GM19043 (cell line): ENCODE data around the gene TRAPPC2B.
"Not testable (repeated sequence)": the region's sequence is repeated elsewhere in the genome, so short reads cannot be mapped to it uniquely, and the experiment has no call there.

ENCODE experiments used
- ATAC-seq: cut with Tn5 transposase; IDR thresholded peaks from one replicate; pipeline ENCODE4 v1.9.1; 2021; ENCODE audit warnings: low read depth; ENCODE audit not compliant: unreplicated experiment

TRAPPC2B gene

GRCh38 chr19:57366776-57367175, 3.4 kb downstream of the TRAPPC2B start:
- ATAC-seq: no peak

DNA sequence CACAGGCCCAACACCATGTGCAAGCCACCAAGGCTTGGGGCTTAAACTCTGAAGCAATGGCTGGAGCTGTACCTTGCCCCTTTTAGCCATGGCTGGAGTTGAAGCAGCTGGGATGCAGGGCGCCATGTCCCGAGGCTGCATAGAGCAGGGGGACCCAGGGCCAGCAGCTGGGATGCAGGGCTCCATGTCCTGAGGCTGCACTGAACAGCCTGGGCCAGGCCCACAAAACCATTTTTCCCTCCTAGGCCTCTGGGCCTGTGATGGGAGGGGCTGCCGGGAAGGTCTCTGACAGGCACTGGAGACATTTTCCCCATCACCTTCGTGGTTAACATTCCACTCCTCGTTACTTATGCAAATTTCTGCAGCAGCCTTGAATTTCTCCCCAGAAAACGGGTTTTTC, 10.8 kb downstream of the TRAPPC2B start:
- no peak for ATAC-seq

DNA sequence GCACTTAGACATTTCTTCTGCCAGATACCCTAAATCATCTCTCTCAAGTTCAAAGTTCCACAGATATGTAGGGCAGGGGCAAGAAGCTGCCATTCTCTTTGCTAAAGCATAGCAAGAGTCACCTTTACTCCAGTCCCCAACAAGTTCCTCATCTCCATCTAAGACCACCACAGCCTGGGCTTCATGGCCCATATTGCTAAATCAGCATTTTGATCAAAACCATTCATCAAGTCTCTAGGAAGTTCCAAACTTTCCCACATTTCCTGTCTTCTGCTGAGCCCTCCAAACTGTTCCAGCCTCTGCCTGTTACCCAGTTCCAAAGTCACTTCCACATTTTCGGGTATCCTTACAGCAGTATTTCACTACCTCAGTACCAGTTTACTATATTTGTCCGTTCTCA, 11.3 kb downstream of the TRAPPC2B start:
- ATAC-seq: not testable (repeated sequence)

- ATAC-seq: no peak
Observed at GRCh38 chr19:57376151-57376550, 12.8 kb downstream of the TRAPPC2B start.

DNA sequence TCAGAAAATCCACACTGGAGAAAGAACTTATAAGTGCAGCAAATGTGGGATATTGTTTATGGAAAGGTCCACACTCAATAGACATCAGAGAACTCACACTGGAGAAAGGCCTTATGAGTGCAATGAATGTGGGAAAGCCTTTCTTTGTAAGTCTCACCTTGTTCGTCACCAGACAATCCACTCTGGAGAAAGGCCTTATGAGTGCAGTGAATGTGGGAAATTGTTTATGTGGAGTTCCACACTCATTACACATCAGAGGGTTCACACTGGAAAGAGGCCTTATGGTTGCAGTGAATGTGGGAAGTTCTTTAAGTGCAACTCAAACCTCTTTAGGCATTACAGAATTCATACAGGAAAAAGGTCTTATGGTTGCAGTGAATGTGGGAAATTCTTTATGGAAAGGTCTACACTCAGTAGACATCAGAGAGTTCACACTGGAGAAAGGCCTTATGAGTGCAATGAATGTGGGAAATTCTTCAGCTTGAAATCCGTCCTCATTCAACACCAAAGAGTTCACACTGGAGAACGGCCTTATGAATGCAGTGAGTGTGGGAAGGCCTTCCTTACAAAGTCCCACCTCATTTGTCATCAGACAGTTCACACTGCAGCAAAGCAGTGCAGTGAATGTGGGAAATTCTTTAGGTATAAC, 14.3 kb downstream of the TRAPPC2B start:
- ATAC-seq: no peak

DNA sequence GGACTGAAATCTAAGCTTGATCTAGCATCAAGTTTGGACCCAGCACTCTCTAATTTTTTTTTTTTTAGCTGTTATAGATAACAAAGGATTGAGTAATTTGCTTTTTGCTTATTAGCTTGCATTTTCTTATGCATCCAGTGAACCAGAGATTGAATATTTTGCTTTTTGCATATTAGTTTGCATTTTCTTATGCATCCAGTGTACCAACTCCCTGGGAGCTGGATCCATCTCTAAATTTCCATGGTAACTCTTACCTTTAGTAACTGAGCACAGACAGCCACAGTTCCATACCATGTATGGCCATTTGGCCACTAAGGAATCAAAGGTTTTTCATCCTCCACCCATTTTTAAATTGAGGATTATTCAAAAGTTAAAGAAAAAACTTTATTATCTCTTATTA, 17.6 kb downstream of the TRAPPC2B start:
- ATAC-seq: no peak

- no peak for ATAC-seq
Observed at GRCh38 chr19:57382806-57383488, 19.6 kb downstream of the TRAPPC2B start.

DNA sequence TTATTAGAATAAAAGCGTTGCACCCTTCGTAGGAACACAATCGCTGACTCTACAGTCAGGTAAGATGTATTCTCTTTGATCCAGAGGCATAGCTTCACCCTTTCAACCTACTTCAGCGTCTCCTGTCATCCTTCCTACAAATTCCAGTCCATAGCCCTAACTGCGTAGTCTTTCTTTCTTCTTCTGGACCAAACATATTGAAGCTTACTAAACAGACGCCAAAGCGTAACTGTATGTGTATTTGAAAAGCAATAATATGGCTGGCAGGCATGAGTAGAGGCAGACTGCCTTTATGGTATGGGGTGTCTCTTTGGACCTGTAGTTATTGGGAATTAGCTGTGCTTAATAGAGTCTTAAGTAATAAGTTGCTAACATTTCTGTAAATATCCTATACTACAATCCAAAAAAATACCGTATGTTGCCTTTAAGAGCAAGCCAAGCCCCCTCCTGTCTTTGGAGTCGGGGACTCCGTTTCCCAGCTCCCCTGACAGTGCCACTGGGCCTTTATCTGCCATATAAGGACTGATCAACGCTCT, 25.9 kb downstream of the TRAPPC2B start:
- ATAC-seq: no peak

GRCh38 chr19:57389730-57390598, 26.6 kb downstream of the TRAPPC2B start, which contains the start of gene ZNF548:
ZNF548 (plus strand) TSS chr19:57389854; CDS start chr19:57390100, 246 bp downstream.
- peak; percentile 98 for ATAC-seq

DNA sequence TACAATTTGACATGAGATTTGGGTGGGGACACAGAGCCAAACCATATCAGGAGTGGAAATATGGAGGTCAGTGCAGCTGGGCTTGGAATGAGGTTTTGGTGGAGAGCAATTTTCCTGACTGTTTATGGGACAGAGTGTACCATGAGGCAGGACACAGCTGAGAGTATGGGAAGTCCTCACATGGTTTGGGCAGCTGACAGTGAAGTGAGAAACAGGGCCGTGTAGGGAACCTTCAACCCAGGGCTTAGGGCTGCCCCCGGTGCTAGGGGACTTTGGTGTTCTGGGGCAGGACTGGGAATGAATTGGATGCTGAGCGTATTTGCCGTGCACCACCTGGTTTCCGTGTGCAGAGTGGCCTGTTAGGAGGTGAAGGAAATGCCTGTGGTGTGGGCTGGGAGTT, 32.4 kb downstream of the TRAPPC2B start:
- no peak for ATAC-seq

GRCh38 chr19:57398868-57399267, 35.5 kb downstream of the TRAPPC2B start:
- no peak for ATAC-seq

DNA sequence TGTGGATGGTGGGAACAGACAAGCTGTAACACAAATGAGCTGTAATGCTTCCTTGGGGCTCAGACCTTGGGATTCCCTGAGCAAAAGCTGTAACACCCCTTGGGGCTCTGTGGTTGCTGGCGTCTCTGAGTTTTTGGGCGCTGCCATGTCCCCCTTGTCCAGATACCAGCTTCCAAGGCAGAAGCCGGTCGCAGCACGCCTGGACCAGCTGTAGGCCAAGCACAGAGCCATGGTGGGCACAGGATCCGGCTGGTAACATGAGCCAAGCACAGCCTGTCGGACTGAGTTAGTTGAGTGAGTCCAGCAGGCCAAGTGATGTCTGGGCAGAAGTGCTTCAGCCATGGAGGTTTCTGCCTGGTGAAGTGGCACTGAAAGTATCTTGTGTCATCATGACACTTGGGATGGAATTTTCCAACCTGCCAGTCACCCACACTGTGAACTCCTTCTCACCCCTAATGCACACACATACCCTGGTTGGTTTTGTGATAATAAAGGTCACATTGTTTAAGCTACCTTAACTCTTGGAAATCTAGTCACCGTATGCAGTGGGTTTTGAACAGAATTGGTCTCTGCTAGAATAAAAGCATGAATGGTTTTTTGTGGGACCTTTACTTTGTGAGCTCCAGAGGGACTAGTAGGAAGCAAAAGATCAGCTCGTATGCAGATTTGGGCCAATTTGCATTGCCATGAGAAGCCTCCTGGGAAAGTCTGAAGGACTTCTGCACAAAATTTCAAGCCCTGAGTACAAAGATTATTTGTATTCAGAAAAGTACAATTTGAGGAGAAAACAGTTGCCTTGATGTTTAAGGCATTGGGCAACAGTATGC, 40.6 kb downstream of the TRAPPC2B start:
- no peak for ATAC-seq

GRCh38 chr19:57406516-57407123, 43.3 kb downstream of the TRAPPC2B start:
- no peak for ATAC-seq

DNA sequence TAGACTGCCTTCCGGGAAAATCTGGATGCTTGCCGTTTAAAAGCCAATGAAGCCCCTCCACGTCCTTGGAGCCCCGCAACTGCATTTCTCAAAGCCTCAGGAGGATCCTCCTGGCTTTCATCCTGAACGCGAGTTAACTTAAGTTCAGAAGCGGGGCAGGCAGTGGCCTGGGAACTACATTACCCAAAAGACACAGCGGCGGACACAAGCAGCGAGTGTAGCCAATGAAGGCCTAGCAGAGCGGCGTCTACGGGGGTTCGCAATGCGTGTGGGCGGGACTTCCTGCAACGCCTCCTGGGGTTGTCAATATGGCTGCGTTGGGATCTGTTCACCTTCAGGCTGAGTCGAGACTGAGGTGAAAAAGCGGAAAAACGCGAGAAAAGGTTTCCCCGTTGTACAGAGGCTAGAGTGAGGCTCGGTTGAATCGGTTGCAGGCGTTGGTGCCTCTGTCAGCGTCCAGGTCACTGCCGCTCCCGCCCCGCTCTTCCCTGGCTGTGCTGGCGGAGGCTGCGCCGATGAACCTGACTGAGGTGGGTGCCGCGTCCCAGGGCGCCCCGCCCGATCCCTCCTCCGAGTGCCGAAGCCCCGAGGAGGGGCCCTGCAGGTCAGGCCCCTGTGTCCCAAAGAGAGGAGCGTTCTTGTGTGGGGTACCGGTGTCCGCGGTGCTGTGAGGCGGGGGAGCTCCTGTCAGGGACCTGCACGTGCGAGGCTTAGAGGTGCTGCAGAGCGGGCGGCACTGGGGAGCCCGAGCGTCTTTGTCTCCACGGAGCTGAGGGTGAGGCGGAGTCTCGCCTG, 47.7 kb downstream of the TRAPPC2B start, which contains the start of gene ZNF17:
Gene ZNF17 (plus strand): TSS at position 285 of the 795 bp plus-strand sequence. CDS start 2,455 bp downstream, outside the sequence.
- peak; percentile 99 for ATAC-seq
